NT2/D1 (cell line): ENCODE results near the gene TOPBP1.

Experiments used
- SUZ12 ChIP-seq: IDR thresholded peaks from 2 replicates; pipeline ENCODE4 v1.6.1; 2011; ENCODE audit not compliant: insufficient read length, insufficient read depth; ENCODE audit errors: extremely low read depth
- YY1 ChIP-seq: IDR thresholded peaks from 2 replicates; pipeline ENCODE4 v1.6.1; 2011; ENCODE audit not compliant: insufficient read length, insufficient read depth

- TF ChIP-seq SUZ12 (no peak), YY1 (no peak)
Measured at GRCh38 chr3:133588784-133589465, 72.8 kb downstream of the TOPBP1 start.
